Activated CD8-positive, alpha-beta T cell treated with anti-CD3 and anti-CD28 coated beads for 36 hours (primary cell): ENCODE results near the gene STAM2. TPM values are rescaled to one million over a fixed set of nuclear protein-coding genes. Genes with fewer than 3 reads are reported as not detected.
A peak's percentile ranks its signal among the peaks of the same experiment; 100 is the strongest.

Source experiments
- ATAC-seq: fragments of 200-7000 bp; cut with Tn5 transposase; one replicate; pipeline ENCODE4 v1.10.0; 2021; ENCODE audit warnings: mild to moderate bottlenecking, moderate library complexity
- CTCF ChIA-PET: fragments of 350-600 bp; sonication (Branson Sonifier 250); formaldehyde crosslinking; loops from one replicate; lab custom pipeline; 2021; ENCODE audit warnings: antibody characterized with exemption; lab: Charles Lee
- POLR2A ChIA-PET: fragments of 350-600 bp; sonication (Branson Sonifier 250); formaldehyde crosslinking; loops from one replicate; lab custom pipeline; 2021; ENCODE audit warnings: antibody characterized with exemption; lab: Charles Lee
- DNase-seq: peaks from one replicate; pipeline ENCODE4 v3.0.0-alpha.2; 2020
- H3K27ac Mint-ChIP-seq: one replicate; pipeline ENCODE4 v1.8.0; 2021; ENCODE audit warnings: mild to moderate bottlenecking, mixed read lengths
- H3K27me3 Mint-ChIP-seq: one replicate; pipeline ENCODE4 v1.8.0; 2021; ENCODE audit warnings: mixed read lengths
- H3K36me3 Mint-ChIP-seq: one replicate; pipeline ENCODE4 v1.8.0; 2021; ENCODE audit warnings: low read depth, mixed read lengths
- H3K4me1 Mint-ChIP-seq: one replicate; pipeline ENCODE4 v1.8.0; 2021; ENCODE audit warnings: low read depth, mixed read lengths
- H3K4me3 Mint-ChIP-seq: one replicate; pipeline ENCODE4 v1.8.0; 2021; ENCODE audit warnings: mild to moderate bottlenecking, moderate library complexity, mixed read lengths
- H3K9me3 Mint-ChIP-seq: one replicate; pipeline ENCODE4 v1.8.0; 2021; ENCODE audit warnings: mixed read lengths
- intact Hi-C: fragments of 100-400 bp; cut with micrococcal nuclease; formaldehyde crosslinking; loops from one replicate; pipeline ENCODE4 v1.10.0; 2022
- total RNA-seq, 2 experiments: library from RNA; stranded (reverse); gene quantifications; one replicate each; pipeline ENCODE4 v1.2.3, GENCODE V29; 2021
- TF ChIP-seq, protein P1 (sequence below): fragments of 200-600 bp; IDR thresholded peaks from one replicate; pipeline ENCODE4 v1.8.0; 2022; ENCODE audit warnings: antibody characterized with exemption, mild to moderate bottlenecking

Gene STAM2
- 10 to 100 TPM; 13.0 to 13.3 TPM for total RNA-seq

DNA sequence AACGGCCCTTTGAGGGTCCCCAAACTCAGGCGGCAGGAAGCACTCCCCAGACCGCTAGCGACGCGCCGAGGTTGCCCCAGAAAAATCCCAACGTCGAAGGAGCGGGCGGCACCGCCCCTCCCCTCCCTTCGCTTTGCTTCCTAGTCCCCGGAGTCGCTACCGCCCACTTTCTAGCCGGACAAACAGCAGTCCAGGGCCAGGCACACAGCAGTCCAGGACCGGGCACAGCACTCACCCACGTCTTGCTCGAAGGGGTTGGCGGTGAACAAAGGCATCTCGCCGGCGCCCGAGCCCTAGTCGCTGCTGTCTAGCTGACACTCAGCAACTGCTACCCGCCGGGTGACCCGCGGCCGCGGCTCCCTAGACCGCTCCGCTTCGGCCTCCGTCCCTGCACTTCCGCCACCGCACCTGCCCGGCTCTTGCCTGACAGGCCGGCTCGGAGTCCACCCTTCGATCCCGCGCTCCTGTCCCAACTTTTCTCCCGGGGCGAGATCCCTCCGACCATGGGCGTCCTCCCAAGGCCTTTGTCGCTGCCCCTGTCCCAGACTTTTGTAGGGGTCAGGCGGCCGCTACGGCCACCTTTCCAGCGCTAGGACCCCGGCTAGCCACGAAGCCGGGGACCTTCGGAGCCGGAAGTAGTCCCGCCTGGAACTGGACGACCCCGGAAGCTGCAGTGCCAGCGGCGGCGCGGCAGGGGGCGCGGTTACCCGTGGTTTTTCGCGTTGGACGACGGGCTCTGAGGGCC, at the start of gene STAM2:
STAM2 (minus strand) TSS at position 396 of the 745 bp plus-strand sequence; CDS start at position 275, 121 bp downstream.
- DNase-seq (peak; percentile 92), ATAC-seq (peak; percentile 92)
- H3K4me3 Mint-ChIP-seq: peak within 1 kb of the TSS; percentile 96
- TF ChIP-seq, protein P1, sequence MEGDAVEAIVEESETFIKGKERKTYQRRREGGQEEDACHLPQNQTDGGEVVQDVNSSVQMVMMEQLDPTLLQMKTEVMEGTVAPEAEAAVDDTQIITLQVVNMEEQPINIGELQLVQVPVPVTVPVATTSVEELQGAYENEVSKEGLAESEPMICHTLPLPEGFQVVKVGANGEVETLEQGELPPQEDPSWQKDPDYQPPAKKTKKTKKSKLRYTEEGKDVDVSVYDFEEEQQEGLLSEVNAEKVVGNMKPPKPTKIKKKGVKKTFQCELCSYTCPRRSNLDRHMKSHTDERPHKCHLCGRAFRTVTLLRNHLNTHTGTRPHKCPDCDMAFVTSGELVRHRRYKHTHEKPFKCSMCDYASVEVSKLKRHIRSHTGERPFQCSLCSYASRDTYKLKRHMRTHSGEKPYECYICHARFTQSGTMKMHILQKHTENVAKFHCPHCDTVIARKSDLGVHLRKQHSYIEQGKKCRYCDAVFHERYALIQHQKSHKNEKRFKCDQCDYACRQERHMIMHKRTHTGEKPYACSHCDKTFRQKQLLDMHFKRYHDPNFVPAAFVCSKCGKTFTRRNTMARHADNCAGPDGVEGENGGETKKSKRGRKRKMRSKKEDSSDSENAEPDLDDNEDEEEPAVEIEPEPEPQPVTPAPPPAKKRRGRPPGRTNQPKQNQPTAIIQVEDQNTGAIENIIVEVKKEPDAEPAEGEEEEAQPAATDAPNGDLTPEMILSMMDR: peak; percentile 75
- CTCF ChIA-PET: interaction anchor here (0.6 to 3.5 kb wide), 29 partner anchors 9 to 567 kb away, joined by 3 to 37 read pairs (median 4); partner anchors contain the start of gene PRPF40A
- peaks cover 6% of the 10 kb centered on the region for H3K36me3 Mint-ChIP-seq
- peak within 1 kb of the TSS; percentile 100 for H3K27ac Mint-ChIP-seq
- H3K9me3 Mint-ChIP-seq: peaks cover 2% of the 10 kb centered on the region
- H3K4me1 Mint-ChIP-seq: peaks cover 33% of the 10 kb centered on the region
- intact Hi-C loops: loop anchor here (2.0 to 10.0 kb wide), 2 partner anchors 141 to 459 kb away; no protein-coding TSS in a partner anchor
- H3K27me3 Mint-ChIP-seq: no peaks in the 10 kb centered on the region
- POLR2A ChIA-PET: interaction anchor here (0.6 to 1.9 kb wide), 4 partner anchors 8 to 541 kb away, joined by 3 to 7 read pairs (median 4); partner anchors contain the start of gene PRPF40A

DNA sequence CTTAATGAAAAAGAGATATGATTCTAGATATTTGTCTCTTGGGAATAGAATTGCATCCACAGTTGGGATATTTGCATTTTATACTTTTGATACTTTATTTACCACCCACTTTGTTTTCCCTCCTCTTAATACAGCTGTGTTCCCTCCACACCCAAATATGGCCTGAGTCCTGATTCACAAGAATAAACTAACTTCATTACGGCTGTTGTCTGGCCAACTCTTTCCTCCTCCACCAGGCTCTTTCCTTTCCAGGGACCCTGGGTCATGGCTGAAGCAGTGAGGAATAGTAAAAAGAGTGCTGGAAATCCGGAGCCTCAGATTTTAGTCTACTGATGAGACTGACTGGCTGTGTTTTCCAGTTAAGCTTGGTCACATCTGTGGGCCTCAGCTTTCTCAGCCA, 48.4 kb upstream of the STAM2 start:
- ChIA-PET CTCF (no interaction called here), POLR2A (no interaction called here)
- TF ChIP-seq, protein P1: no peak
- no peak for DNase-seq
- Mint-ChIP-seq H3K4me1 (no peaks in the 10 kb centered on the region), H3K9me3 (no peaks in the 10 kb centered on the region), H3K27me3 (peaks cover 11% of the 10 kb centered on the region), H3K4me3 (no peak overlapping the region), H3K27ac (no peak overlapping the region), H3K36me3 (no peaks in the 10 kb centered on the region)
- no peak for ATAC-seq
- intact Hi-C loops: no loop called here

DNA sequence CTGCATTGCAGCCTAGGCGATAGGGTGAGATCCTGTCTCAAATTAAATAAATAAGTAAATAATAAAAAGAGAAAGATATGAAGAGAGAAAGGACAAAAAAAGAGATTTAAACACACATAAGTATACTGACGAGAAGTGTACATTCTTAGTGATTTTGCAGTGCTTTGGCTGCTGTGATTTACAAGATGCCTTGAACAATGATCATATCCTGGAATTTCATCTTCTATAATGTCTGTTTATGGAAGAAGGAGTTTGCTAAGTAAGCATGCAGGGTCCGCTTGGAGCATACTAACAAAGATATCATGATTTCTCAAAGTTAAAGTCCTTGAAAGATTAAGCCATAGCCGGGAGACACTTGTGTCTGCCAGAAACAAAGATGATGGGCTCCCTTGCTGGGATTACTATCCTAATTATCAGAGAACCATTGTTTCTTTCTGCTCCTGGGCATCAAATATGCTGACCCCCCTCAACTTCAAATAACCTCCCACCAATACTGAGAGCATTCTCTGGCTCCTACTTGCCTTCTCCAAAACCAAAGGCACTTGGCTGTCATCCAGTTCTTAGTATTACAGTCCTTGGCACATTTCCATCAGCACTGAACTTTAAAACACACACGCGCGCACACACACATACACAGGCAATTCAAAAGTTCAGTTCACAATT, 47.5 kb upstream of the STAM2 start:
- Mint-ChIP-seq H3K27ac (no peak overlapping the region), H3K27me3 (peaks cover 11% of the 10 kb centered on the region)
- intact Hi-C loops: no loop called here

DNA sequence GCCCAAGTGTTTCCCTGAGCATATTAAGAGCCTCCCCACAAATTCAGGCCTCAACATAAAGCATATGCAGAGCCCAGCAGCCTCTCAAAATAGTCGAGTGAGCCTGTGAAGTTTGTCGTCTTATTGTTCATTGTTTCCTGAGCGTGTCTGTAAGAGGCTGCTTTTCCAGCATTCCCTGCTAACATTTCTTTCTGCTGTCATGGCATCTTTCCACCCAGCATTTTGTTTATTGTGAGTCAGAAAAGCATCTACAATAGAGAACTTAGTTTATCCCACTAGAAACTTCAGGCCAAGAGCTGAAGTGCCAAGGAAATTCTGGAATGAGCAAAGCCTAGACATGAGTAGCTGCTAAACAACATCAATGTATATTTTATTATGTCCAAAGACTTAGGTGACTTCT, 46.3 kb upstream of the STAM2 start:
- CTCF ChIA-PET: no interaction called here
- no peak for DNase-seq
- H3K36me3 Mint-ChIP-seq: no peaks in the 10 kb centered on the region
- peaks cover 7% of the 10 kb centered on the region for H3K27me3 Mint-ChIP-seq
- intact Hi-C loops: no loop called here
- ATAC-seq: no peak
- H3K27ac Mint-ChIP-seq: no peak overlapping the region
- TF ChIP-seq, protein P1: no peak
- H3K4me1 Mint-ChIP-seq: no peaks in the 10 kb centered on the region
- no peak overlapping the region for H3K4me3 Mint-ChIP-seq
- POLR2A ChIA-PET: no interaction called here
- no peaks in the 10 kb centered on the region for H3K9me3 Mint-ChIP-seq

More for the DNA sequence above, 47.5 kb upstream of the STAM2 start:
- ChIA-PET CTCF (no interaction called here), POLR2A (no interaction called here)
- no peaks in the 10 kb centered on the region for H3K9me3 Mint-ChIP-seq
- ATAC-seq (no peak), DNase-seq (peak; percentile 3)
- TF ChIP-seq, protein P1: no peak
- no peaks in the 10 kb centered on the region for H3K4me1 Mint-ChIP-seq
- no peaks in the 10 kb centered on the region for H3K36me3 Mint-ChIP-seq
- H3K4me3 Mint-ChIP-seq: no peak overlapping the region
